OCI-M1 (cell line): ENCODE results near the gene PEX14.

Source experiments
- DNase-seq: peaks from one replicate; lab custom pipeline; 2025; lab: John Stamatoyannopoulos, UW

Gene PEX14

GRCh38 chr1:10667861-10668761 is 193.4 kb downstream of the PEX14 start:
- DNase-seq = no peak

- no peak for DNase-seq
Measured at GRCh38 chr1:10669570-10669969, 194.8 kb downstream of the PEX14 start.

GRCh38 chr1:10670190-10670589 is 195.4 kb downstream of the PEX14 start:
- no peak for DNase-seq

- DNase-seq = no peak
Measured at GRCh38 chr1:10671090-10671489, 196.3 kb downstream of the PEX14 start.

GRCh38 chr1:10671622-10672342 is 197.0 kb downstream of the PEX14 start:
- no peak for DNase-seq

- DNase-seq = no peak
Measured at GRCh38 chr1:10672343-10673050, 197.7 kb downstream of the PEX14 start.

- no peak for DNase-seq
Measured at GRCh38 chr1:10673109-10673711, 198.5 kb downstream of the PEX14 start.

- DNase-seq = no peak
Measured at GRCh38 chr1:10674222-10674621, 199.5 kb downstream of the PEX14 start.

- DNase-seq = no peak
Measured at GRCh38 chr1:10674700-10675609, 200.2 kb downstream of the PEX14 start.

GRCh38 chr1:10675813-10676212 is 201.1 kb downstream of the PEX14 start:
- DNase-seq = no peak

- no peak for DNase-seq
Measured at GRCh38 chr1:10676963-10677362, 202.2 kb downstream of the PEX14 start.

- no peak for DNase-seq
Measured at GRCh38 chr1:10677491-10678391, 203.0 kb downstream of the PEX14 start.

- DNase-seq = no peak
Measured at GRCh38 chr1:10678402-10678801, 203.7 kb downstream of the PEX14 start.

- no peak for DNase-seq
Measured at GRCh38 chr1:10678852-10679251, 204.1 kb downstream of the PEX14 start.

- DNase-seq = peak; percentile 78
Measured at GRCh38 chr1:10679496-10680220, 204.9 kb downstream of the PEX14 start.
